Measurements from ENCODE around the gene ACSL1. TPM values are rescaled to one million over a fixed set of nuclear protein-coding genes. Genes with fewer than 3 reads are reported as not detected.
"Not testable (repeated sequence)": the region's sequence is repeated elsewhere in the genome, so short reads cannot be mapped to it uniquely, and the experiment has no call there.

ACSL1 gene
- total RNA-seq, 2 experiments from 2014 or later: 16.0 to 16.1 TPM

- DNase-seq: no peak
- POLR2A ChIA-PET: no interaction called here
- H3K27me3 Mint-ChIP-seq: no peaks in the 10 kb centered on the region
These were observed 37.8 kb downstream of the ACSL1 start for GRCh38 chr4:184787766-184788503.

GRCh38 chr4:184785813-184786212, 40.0 kb downstream of the ACSL1 start:
- H3K4me3 Mint-ChIP-seq: no peak overlapping the region
- peaks cover 18% of the 10 kb centered on the region for H3K36me3 Mint-ChIP-seq (ENCODE audit: low read depth)
- H3K27ac Mint-ChIP-seq: no peak overlapping the region
- ChIA-PET CTCF (no interaction called here), POLR2A (no interaction called here)
- H3K27me3 Mint-ChIP-seq: no peaks in the 10 kb centered on the region
- peaks cover 4% of the 10 kb centered on the region for H3K4me1 Mint-ChIP-seq
- no peaks in the 10 kb centered on the region for H3K9me3 Mint-ChIP-seq
- no peak for DNase-seq

More at GRCh38 chr4:184787766-184788503, 37.8 kb downstream of the ACSL1 start:
- Mint-ChIP-seq H3K4me1 (peaks cover 14% of the 10 kb centered on the region), H3K27ac (no peak overlapping the region), H3K9me3 (no peaks in the 10 kb centered on the region), H3K36me3 (ENCODE audit: low read depth) (peaks cover 15% of the 10 kb centered on the region), H3K4me3 (no peak overlapping the region)
- CTCF ChIA-PET: no interaction called here

- Mint-ChIP-seq H3K4me3 (no peak overlapping the region), H3K36me3 (ENCODE audit: low read depth) (peaks cover 22% of the 10 kb centered on the region), H3K4me1 (no peaks in the 10 kb centered on the region), H3K27ac (no peak overlapping the region), H3K27me3 (no peaks in the 10 kb centered on the region), H3K9me3 (no peaks in the 10 kb centered on the region)
- ChIA-PET CTCF (interaction anchor here (0.7 kb wide), 1 partner anchor 9 kb away, joined by 5 read pairs; no protein-coding TSS in a partner anchor), POLR2A (no interaction called here)
- DNase-seq: no peak
These were observed 41.0 kb downstream of the ACSL1 start for GRCh38 chr4:184784628-184785257.

- H3K27me3 Mint-ChIP-seq: no peaks in the 10 kb centered on the region
- H3K27ac Mint-ChIP-seq: no peak overlapping the region
- no peak for DNase-seq
- POLR2A ChIA-PET: interaction anchor here (0.5 kb wide), 1 partner anchor 52 kb away, joined by 5 read pairs; no protein-coding TSS in a partner anchor
- peaks cover 35% of the 10 kb centered on the region for H3K36me3 Mint-ChIP-seq (ENCODE audit: low read depth)
- H3K4me1 Mint-ChIP-seq: no peaks in the 10 kb centered on the region
- H3K9me3 Mint-ChIP-seq: peaks cover 4% of the 10 kb centered on the region
- H3K4me3 Mint-ChIP-seq: no peak overlapping the region
- CTCF ChIA-PET: interaction anchor here (1.2 kb wide), 1 partner anchor 37 kb away, joined by 3 read pairs; no protein-coding TSS in a partner anchor
These were observed 42.9 kb downstream of the ACSL1 start for GRCh38 chr4:184782731-184783373.

GRCh38 chr4:184779160-184779559, 46.6 kb downstream of the ACSL1 start:
- peaks cover 23% of the 10 kb centered on the region for H3K36me3 Mint-ChIP-seq (ENCODE audit: low read depth)
- not testable (repeated sequence) for H3K4me3 Mint-ChIP-seq

GRCh38 chr4:184778325-184778724, 47.4 kb downstream of the ACSL1 start:
- no peak for DNase-seq
- no peak overlapping the region for H3K4me3 Mint-ChIP-seq
- ChIA-PET POLR2A (no interaction called here), CTCF (no interaction called here)
- H3K4me1 Mint-ChIP-seq: no peaks in the 10 kb centered on the region
- no peak overlapping the region for H3K27ac Mint-ChIP-seq
- peaks cover 4% of the 10 kb centered on the region for H3K9me3 Mint-ChIP-seq
- peaks cover 22% of the 10 kb centered on the region for H3K36me3 Mint-ChIP-seq (ENCODE audit: low read depth)
- H3K27me3 Mint-ChIP-seq: no peaks in the 10 kb centered on the region

More at GRCh38 chr4:184779160-184779559, 46.6 kb downstream of the ACSL1 start:
- DNase-seq, H3K4me1 Mint-ChIP-seq, H3K9me3 Mint-ChIP-seq, H3K27me3 Mint-ChIP-seq, CTCF ChIA-PET, H3K27ac Mint-ChIP-seq: not testable (repeated sequence)
- POLR2A ChIA-PET: interaction anchor here (0.6 kb wide), 1 partner anchor 17 kb away, joined by 3 read pairs; no protein-coding TSS in a partner anchor

GRCh38 chr4:184776821-184777220, 48.9 kb downstream of the ACSL1 start:
- H3K36me3 Mint-ChIP-seq (ENCODE audit: low read depth): peaks cover 22% of the 10 kb centered on the region
- H3K4me3 Mint-ChIP-seq: no peak overlapping the region
- no peak overlapping the region for H3K27ac Mint-ChIP-seq
- POLR2A ChIA-PET: no interaction called here
- peaks cover 4% of the 10 kb centered on the region for H3K9me3 Mint-ChIP-seq
- no peak for DNase-seq
- no peaks in the 10 kb centered on the region for H3K27me3 Mint-ChIP-seq
- CTCF ChIA-PET: no interaction called here
- no peaks in the 10 kb centered on the region for H3K4me1 Mint-ChIP-seq

- Mint-ChIP-seq H3K27ac (no peak overlapping the region), H3K4me1 (no peaks in the 10 kb centered on the region), H3K27me3 (no peaks in the 10 kb centered on the region), H3K36me3 (ENCODE audit: low read depth) (peaks cover 23% of the 10 kb centered on the region), H3K9me3 (peaks cover 4% of the 10 kb centered on the region), H3K4me3 (no peak overlapping the region)
- DNase-seq: no peak
- ChIA-PET POLR2A (interaction anchor here (1.0 kb wide), 1 partner anchor 19 kb away, joined by 3 read pairs; no protein-coding TSS in a partner anchor), CTCF (no interaction called here)
These were observed 49.8 kb downstream of the ACSL1 start for GRCh38 chr4:184775854-184776555.

GRCh38 chr4:184774152-184774551, 51.6 kb downstream of the ACSL1 start:
- H3K36me3 Mint-ChIP-seq (ENCODE audit: low read depth): peaks cover 19% of the 10 kb centered on the region
- DNase-seq: no peak
- no peaks in the 10 kb centered on the region for H3K4me1 Mint-ChIP-seq
- H3K4me3 Mint-ChIP-seq: no peak overlapping the region
- no peaks in the 10 kb centered on the region for H3K27me3 Mint-ChIP-seq
- peaks cover under 1% of the 10 kb centered on the region for H3K9me3 Mint-ChIP-seq
- CTCF ChIA-PET: no interaction called here
- POLR2A ChIA-PET: no interaction called here
- H3K27ac Mint-ChIP-seq: no peak overlapping the region

- Mint-ChIP-seq H3K27me3 (no peaks in the 10 kb centered on the region), H3K27ac (no peak overlapping the region), H3K4me3 (no peak overlapping the region), H3K9me3 (no peaks in the 10 kb centered on the region), H3K4me1 (no peaks in the 10 kb centered on the region), H3K36me3 (ENCODE audit: low read depth) (peaks cover 25% of the 10 kb centered on the region)
- ChIA-PET POLR2A (no interaction called here), CTCF (no interaction called here)
- no peak for DNase-seq
These were observed 54.4 kb downstream of the ACSL1 start for GRCh38 chr4:184771416-184771815.

- Mint-ChIP-seq H3K4me3 (no peak overlapping the region), H3K4me1 (no peaks in the 10 kb centered on the region), H3K27me3 (no peaks in the 10 kb centered on the region), H3K36me3 (ENCODE audit: low read depth) (peaks cover 42% of the 10 kb centered on the region), H3K9me3 (no peaks in the 10 kb centered on the region), H3K27ac (no peak overlapping the region)
- DNase-seq: no peak
- CTCF ChIA-PET: no interaction called here
- POLR2A ChIA-PET: no interaction called here
These were observed 56.5 kb downstream of the ACSL1 start for GRCh38 chr4:184769141-184769765.

- no peaks in the 10 kb centered on the region for H3K9me3 Mint-ChIP-seq
These were observed 57.5 kb downstream of the ACSL1 start for GRCh38 chr4:184768296-184768695.

GRCh38 chr4:184766446-184766845, 59.3 kb downstream of the ACSL1 start:
- no peak for DNase-seq

More at GRCh38 chr4:184768296-184768695, 57.5 kb downstream of the ACSL1 start:
- Mint-ChIP-seq H3K27ac (no peak overlapping the region), H3K4me1 (peaks cover 1% of the 10 kb centered on the region), H3K4me3 (no peak overlapping the region), H3K36me3 (ENCODE audit: low read depth) (peaks cover 40% of the 10 kb centered on the region), H3K27me3 (no peaks in the 10 kb centered on the region)
- no peak for DNase-seq
- ChIA-PET CTCF (no interaction called here), POLR2A (no interaction called here)

More at GRCh38 chr4:184766446-184766845, 59.3 kb downstream of the ACSL1 start:
- ChIA-PET POLR2A (no interaction called here), CTCF (no interaction called here)
- no peak overlapping the region for H3K27ac Mint-ChIP-seq
- peaks cover 13% of the 10 kb centered on the region for H3K4me1 Mint-ChIP-seq
- H3K4me3 Mint-ChIP-seq: no peak overlapping the region
- H3K9me3 Mint-ChIP-seq: no peaks in the 10 kb centered on the region
- peaks cover 44% of the 10 kb centered on the region for H3K36me3 Mint-ChIP-seq (ENCODE audit: low read depth)
- no peaks in the 10 kb centered on the region for H3K27me3 Mint-ChIP-seq
